DND-41 (cell line): ENCODE measurements around the gene SLC6A12.

Experiments used
- ATAC-seq: fragments of 200-7000 bp; cut with Tn5 transposase; 3 replicates; pipeline ENCODE4 v1.9.1; 2021; ENCODE audit warnings: low read depth; ENCODE audit not compliant: insufficient read depth
- DNase-seq: peaks from one replicate; pipeline ENCODE4 v3.0.0-alpha.2; 2020
- H2AFZ ChIP-seq: 2 replicates; pipeline ENCODE4 v1.6.0; 2012; ENCODE audit warnings: low read depth, low read length
- H3K27ac ChIP-seq: 2 replicates; pipeline ENCODE4 v1.5.1; 2012; ENCODE audit warnings: low read length, inconsistent platforms
- H3K27me3 ChIP-seq: fragments of 200-600 bp; sonication (generic); 2 replicates; pipeline ENCODE4 v1.6.0; 2012; ENCODE audit warnings: low read length, mild to moderate bottlenecking, inconsistent platforms; ENCODE audit not compliant: insufficient read depth, poor library complexity
- H3K36me3 ChIP-seq: 2 replicates; pipeline ENCODE4 v1.5.1; 2012; ENCODE audit warnings: low read length, inconsistent platforms; ENCODE audit not compliant: insufficient read depth
- H3K4me1 ChIP-seq: 2 replicates; pipeline ENCODE4 v1.5.1; 2012; ENCODE audit warnings: mild to moderate bottlenecking, low read length; ENCODE audit not compliant: insufficient read depth
- H3K4me2 ChIP-seq: 2 replicates; pipeline ENCODE4 v1.6.0; 2012; ENCODE audit warnings: mild to moderate bottlenecking, moderate library complexity, low read length, inconsistent platforms; ENCODE audit not compliant: insufficient read depth
- H3K4me3 ChIP-seq, 2 experiments: fragments of 200-600 bp in 1 of 2; shearing (Covaris generic) in 1 of 2; 2 replicates each; pipeline ENCODE4 v1.5.1; 2012 to 2016; ENCODE audit warnings: inconsistent platforms in 2 of 2, low read length in 2 of 2, mild to moderate bottlenecking in 2 of 2, low read depth in 1 of 2, moderate library complexity in 1 of 2
- H3K79me2 ChIP-seq: 2 replicates; pipeline ENCODE4 v1.6.0; 2012; ENCODE audit warnings: low read length, inconsistent platforms; ENCODE audit not compliant: insufficient read depth
- H3K9ac ChIP-seq: 2 replicates; pipeline ENCODE4 v1.6.0; 2012; ENCODE audit warnings: low read depth, mild to moderate bottlenecking, inconsistent platforms, low read length, moderate library complexity
- H3K9me3 ChIP-seq: 2 replicates; pipeline ENCODE4 v1.5.1; 2012; ENCODE audit warnings: low read length, moderate library complexity, mild to moderate bottlenecking, inconsistent platforms; ENCODE audit not compliant: insufficient read depth, severe bottlenecking
- H4K20me1 ChIP-seq: 2 replicates; pipeline ENCODE4 v1.6.0; 2012; ENCODE audit warnings: low read length; ENCODE audit not compliant: insufficient read depth
- CTCF ChIP-seq: IDR thresholded peaks from 2 replicates; pipeline ENCODE4 v1.5.1; 2012; ENCODE audit warnings: borderline replicate concordance, low read length, moderate library complexity, mild to moderate bottlenecking; ENCODE audit not compliant: poor library complexity, severe bottlenecking; ENCODE audit errors: extremely low read depth
- EZH2 ChIP-seq: IDR thresholded peaks from 3 replicates; pipeline ENCODE4 v1.6.1; 2012; ENCODE audit warnings: borderline replicate concordance, low read depth, mild to moderate bottlenecking, moderate library complexity, low read length, inconsistent platforms; ENCODE audit not compliant: severe bottlenecking

SLC6A12 gene

GRCh38 chr12:252636-253035 is 38.7 kb upstream of the SLC6A12 start:
- no peak overlapping the region for H3K4me2 ChIP-seq
- H3K4me1 ChIP-seq, result no peaks in the 10 kb centered on the region
- peaks cover 7% of the 10 kb centered on the region for H3K27me3 ChIP-seq
- no peaks in the 10 kb centered on the region for H4K20me1 ChIP-seq
- DNase-seq (no peak), ATAC-seq (no peak)
- H3K27ac ChIP-seq, result no peak overlapping the region
- peaks cover 5% of the 10 kb centered on the region for H3K9me3 ChIP-seq
- no peak overlapping the region for H3K9ac ChIP-seq
- no peak overlapping the region for H2AFZ ChIP-seq
- no peaks in the 10 kb centered on the region for H3K36me3 ChIP-seq
- TF ChIP-seq CTCF (no peak), EZH2 (no peak)
- H3K79me2 ChIP-seq, result no peaks in the 10 kb centered on the region
- no peak overlapping the region for H3K4me3 ChIP-seq

- H3K27me3 ChIP-seq, result peaks cover 3% of the 10 kb centered on the region
- H3K4me3 ChIP-seq, result no peak overlapping the region
- no peaks in the 10 kb centered on the region for H3K36me3 ChIP-seq
- H3K9me3 ChIP-seq, result peaks cover 5% of the 10 kb centered on the region
- no peak overlapping the region for H3K27ac ChIP-seq
- H3K4me1 ChIP-seq, result no peaks in the 10 kb centered on the region
- H3K9ac ChIP-seq, result no peak overlapping the region
- H2AFZ ChIP-seq, result no peak overlapping the region
- no peak for ATAC-seq
- no peak for DNase-seq
- no peaks in the 10 kb centered on the region for H3K79me2 ChIP-seq
- TF ChIP-seq CTCF (no peak), EZH2 (no peak)
- no peak overlapping the region for H3K4me2 ChIP-seq
- no peaks in the 10 kb centered on the region for H4K20me1 ChIP-seq
Measured at GRCh38 chr12:247271-247670, 33.3 kb upstream of the SLC6A12 start.

- peaks cover 5% of the 10 kb centered on the region for H3K9me3 ChIP-seq
- no peaks in the 10 kb centered on the region for H3K4me1 ChIP-seq
- no peaks in the 10 kb centered on the region for H3K79me2 ChIP-seq
- H3K4me3 ChIP-seq, result no peak overlapping the region
- TF ChIP-seq EZH2 (no peak), CTCF (no peak)
- no peak overlapping the region for H2AFZ ChIP-seq
- peaks cover 3% of the 10 kb centered on the region for H3K27me3 ChIP-seq
- no peak overlapping the region for H3K9ac ChIP-seq
- H3K4me2 ChIP-seq, result no peak overlapping the region
- no peaks in the 10 kb centered on the region for H3K36me3 ChIP-seq
- H3K27ac ChIP-seq, result no peak overlapping the region
- ATAC-seq (no peak), DNase-seq (no peak)
- no peaks in the 10 kb centered on the region for H4K20me1 ChIP-seq
Measured at GRCh38 chr12:243381-243780, 29.4 kb upstream of the SLC6A12 start.

GRCh38 chr12:242496-242895 is 28.5 kb upstream of the SLC6A12 start:
- H3K27ac ChIP-seq, result no peak overlapping the region
- peaks cover 3% of the 10 kb centered on the region for H3K27me3 ChIP-seq
- no peak overlapping the region for H2AFZ ChIP-seq
- no peaks in the 10 kb centered on the region for H4K20me1 ChIP-seq
- no peaks in the 10 kb centered on the region for H3K4me1 ChIP-seq
- no peaks in the 10 kb centered on the region for H3K79me2 ChIP-seq
- H3K4me3 ChIP-seq, result no peak overlapping the region
- no peaks in the 10 kb centered on the region for H3K9me3 ChIP-seq
- H3K9ac ChIP-seq, result no peak overlapping the region
- DNase-seq (no peak), ATAC-seq (no peak)
- no peak overlapping the region for H3K4me2 ChIP-seq
- no peak for TF ChIP-seq CTCF
- no peak for TF ChIP-seq EZH2
- H3K36me3 ChIP-seq, result no peaks in the 10 kb centered on the region
